Femur (tissue), 1 donor: ENCODE measurements around the gene ARHGAP20.

ENCODE experiments used
- DNase-seq: peaks from one replicate; pipeline ENCODE4 v3.0.0-alpha.2; 2017

The ARHGAP20 gene

DNA sequence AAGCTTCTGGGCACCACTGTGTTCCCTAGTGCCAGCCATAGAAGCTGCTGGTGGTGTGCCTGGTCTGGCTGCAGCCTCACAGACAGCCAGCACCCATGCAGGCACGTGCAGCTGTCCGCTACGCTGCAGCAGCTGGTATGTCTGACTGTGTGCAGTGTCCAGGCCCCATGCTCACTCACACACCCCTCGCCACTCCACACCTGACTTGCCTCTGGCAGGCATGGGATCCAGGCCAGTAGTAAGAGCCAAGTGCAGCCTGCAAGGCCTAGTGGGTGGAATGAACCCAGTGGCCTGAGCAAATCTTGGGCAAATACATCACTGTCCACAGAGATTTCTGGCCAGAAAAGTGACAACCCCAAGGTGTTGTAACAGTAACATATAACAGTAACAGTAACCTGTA lies 111.9 kb downstream of the ARHGAP20 start:
- no peak for DNase-seq

DNA sequence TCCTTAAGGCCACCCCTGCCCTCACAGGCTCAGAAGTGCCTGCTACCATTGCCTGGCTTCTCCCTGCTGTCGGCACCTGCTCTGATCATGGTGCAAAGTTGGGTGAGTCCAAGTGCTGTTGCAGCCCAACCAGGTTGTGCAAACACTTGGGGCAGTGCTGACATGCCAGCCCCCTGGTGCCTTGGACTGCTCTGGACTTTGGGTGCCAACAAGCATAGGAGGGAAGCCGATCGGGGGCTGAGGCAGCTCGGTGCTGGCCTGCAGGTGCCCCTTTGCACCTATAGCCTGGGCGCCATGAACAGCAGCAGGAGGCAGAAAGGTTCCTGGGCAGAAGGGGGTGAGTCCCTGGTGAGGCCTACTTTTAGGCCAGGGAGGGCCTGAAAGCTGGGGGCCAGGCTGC lies 113.0 kb downstream of the ARHGAP20 start:
- DNase-seq = no peak

DNA sequence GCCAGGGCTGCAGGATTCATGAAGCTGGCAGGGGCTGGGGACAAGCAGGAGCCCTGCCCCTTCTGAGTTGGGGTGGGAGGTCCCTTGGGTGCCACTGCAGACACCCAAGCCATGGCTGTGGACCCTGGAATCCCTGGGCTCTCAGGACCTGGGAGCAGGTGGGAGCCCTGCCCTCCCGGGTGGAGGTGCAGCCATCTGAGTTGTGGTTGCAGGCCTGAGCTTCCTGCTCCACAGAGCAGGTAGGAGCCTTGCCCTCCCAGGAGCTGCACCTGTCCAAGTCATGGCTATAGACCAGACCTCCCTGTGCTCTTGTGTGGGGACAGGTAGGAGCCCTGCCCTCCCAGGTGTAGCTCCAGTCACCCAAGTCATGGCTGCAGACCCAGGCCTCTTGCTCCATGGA lies 113.5 kb downstream of the ARHGAP20 start:
- DNase-seq = no peak

DNA sequence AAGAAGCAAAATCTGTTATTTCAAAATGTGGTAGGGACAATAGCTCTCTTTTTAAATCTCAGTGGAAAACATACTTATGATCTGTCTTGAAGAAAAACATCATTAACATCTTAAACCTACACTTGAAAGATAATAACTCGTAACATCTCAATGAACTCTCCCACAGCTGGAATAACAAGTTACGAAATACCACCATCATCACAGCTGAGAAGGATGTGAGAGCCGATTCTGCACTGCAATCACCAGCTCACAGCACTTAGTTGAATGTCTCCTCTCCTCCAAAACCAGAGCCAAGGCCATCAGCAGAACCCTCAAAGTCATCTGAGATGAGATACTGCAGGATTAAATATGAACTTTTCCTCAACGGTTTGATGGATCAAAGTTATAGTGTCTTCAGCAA lies 124.3 kb downstream of the ARHGAP20 start:
- no peak for DNase-seq

DNA sequence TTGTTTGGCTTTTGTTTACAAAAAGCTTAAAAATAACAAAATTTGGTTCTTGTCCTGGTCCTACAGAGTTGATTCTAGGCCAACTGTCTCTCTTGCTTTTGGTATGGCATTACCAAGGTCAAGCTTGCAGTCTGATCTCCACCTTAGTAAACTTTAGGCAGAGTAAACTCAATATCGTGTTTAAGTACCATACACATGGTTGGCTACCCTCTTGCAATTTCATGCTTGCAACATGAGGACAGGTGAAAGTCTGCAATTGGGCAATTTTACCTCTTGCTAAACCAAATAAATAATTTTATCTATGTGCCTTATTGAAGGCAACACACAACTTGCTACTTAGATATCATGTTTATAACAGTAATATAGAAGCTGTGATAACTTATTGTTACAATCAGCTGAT lies 125.1 kb downstream of the ARHGAP20 start:
- DNase-seq = no peak

DNA sequence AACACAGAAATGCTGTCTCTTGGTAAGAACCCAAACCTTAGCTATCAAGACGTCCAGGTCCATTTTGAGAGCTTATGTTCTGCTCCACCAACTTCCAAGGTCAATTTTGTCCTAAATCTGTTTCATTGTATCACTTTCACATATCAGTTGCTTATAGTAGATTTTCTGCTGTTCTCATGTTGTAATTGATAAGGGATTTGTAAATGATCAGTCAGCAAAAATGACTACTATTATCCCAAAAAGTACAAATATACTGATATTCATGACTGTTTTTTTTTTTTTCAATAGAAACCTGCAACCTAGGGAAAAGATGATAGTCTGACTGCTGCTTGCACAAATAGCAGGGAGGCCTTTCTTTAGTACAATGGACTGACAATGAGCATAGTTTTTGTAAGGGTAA lies 128.1 kb downstream of the ARHGAP20 start:
- no peak for DNase-seq

DNA sequence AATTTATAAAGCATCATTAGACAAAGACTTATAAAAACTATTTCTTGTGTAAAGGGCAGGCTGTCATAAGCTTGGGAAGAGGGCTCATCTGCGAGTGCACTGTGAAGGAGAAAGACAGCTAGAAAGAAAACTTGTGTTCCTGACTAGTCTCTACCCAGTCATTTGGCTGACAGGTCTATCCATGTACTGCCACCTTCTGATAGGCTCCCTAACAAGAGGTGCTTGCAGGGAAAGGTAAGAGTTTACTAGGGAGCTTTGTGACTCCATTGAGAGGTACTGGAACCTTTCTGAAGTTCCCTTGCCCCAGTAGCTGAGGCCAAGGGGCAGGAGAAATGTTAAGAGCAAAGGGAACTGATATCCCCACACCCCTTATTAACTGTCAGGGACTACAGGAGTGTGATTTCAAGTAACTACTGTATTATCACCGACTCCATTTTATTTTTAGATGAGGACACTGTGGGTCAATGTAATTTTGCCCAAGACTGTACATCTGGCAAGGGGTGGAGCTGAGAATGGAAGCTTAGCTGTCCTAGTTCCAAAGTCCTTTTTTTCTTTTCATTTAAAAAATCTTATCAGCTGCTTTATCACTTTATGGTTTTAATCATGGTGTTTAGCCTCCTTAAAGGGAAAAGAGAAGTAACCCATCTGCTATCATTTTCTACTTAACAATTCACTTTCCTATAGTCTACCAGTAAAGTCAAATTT lies 129.4 kb downstream of the ARHGAP20 start:
- DNase-seq = no peak

DNA sequence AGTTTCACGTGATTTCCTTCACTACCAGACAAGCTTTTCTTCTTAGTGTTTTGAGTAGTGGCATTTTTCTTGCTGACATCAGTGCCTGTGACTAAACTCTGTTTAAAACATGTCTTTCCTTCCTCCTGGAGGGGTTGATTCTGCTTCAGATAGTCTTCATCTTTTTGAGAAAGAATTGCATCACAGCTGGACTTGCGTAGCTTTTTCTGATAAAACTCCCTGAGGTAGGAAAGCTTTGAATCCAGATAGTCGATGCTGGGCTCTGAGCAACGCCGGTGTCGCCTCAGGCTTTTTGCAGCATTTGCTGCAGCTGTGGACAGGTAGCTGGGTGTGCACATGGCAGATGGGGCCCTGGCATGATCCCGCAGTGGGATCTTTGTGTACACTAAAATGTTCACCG lies 131.7 kb downstream of the ARHGAP20 start:
- no peak for DNase-seq

DNA sequence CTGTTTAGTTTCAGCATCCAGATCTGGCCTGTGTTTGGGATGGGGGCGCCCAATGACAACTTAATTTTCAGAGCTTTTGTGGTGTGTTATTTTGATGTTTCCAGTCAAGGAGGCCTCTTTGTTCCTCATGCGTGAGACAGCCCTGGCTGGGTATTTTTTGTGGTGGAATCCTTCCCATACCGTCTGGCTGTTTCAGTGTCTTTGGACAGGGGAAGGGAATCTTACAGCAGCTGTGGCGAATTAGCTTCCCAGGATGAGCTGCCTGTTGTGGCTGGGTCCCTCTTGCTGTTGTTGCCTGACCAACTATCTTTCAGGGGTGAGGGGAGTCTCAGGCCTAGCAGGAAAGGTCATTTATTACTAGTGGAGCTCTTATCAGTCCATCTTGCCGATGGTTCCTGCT lies 138.8 kb downstream of the ARHGAP20 start:
- peak; percentile 35 for DNase-seq

DNA sequence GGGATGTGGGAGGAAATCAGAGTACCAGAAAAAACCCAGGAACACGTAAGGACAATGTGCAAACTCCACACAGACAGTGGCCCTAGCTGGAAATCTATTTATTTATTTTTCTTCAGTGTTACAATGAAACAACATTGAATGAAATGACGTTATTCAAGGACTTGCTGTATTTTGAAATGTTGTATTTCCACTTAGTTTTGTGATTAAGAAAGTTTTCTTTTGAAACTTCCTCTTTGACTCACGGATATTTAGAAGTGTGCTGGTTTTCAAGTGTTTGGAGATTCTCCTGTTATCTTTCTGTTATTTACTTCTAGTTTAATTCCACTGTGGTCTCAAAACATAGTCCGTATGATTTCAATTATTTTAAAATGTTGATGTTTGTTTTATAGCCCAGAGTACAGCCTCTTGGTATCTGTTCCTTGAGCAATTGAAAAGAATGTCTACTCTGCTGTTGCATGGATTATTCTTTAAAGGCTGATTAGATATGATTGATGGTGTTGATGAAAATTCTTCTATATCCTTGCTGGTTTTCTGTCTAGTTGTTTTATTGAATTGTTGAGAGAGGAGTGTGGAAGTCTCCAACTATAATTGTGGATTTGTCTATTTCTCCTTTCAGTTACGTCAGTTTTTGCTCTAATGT lies 141.0 kb downstream of the ARHGAP20 start:
- no peak for DNase-seq

DNA sequence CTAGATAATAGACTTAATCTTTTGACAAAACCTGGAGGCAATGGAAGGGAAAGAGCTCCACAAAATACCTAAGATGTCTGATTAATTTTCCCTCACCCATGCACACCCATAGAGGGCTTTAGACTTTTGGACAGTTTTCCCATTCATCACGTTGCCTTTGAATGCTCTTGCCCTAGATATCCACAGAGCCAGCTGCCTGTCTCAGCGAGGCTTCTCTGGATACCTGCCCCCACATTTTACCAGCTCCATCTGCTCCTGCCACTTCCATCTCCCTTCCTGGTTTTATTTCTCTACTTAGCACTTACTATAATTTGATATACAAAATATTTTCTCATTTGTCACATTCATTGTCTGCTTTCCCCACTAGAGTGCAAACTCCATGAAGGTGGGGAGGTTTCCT lies 145.7 kb downstream of the ARHGAP20 start:
- no peak for DNase-seq

DNA sequence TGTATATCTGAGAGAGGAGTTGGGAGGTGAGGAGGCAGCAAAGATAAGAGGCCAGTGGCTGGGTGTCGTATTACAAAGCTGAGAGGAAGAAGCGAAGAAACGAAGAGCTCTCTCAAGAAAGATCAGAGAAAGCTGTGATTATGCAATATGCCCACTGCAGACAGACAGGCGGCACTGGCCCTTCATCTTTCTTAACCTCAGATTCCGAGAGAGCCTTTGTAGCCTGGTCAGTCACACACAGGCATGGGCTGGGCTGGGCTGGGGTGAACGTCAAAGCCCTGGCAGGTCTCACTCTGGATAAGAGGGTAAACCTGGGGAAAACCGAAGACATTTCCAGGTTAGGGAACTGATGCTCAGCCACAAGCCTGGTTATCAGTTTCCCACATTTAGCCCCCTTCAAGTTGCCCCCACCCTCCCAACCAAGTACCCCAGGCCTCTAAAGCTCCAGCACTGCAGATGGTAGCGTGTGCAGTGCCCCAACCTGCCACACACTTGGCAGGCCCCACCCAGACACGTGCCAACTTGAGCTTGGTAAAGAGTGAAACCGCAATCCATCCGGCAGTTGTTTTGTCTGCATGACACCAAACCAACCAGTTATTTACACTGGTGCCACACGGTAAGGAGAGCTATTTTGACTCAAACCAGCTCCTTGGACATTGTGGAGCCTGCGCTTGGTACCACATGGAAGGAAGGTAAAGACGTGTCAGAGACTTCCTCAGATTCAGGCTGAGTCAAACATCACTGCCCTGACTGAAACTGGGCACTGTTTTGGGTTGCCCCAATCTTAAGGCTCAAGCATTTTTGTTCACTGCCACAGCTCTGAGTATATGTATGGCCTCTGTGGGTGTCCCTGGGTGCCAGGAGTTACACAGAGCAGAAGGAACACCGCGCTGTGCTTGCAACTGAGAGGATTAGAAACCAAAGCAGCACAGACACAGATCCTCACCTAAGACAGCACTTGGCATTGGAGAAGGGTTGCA lies 146.6 kb downstream of the ARHGAP20 start:
- DNase-seq = no peak

DNA sequence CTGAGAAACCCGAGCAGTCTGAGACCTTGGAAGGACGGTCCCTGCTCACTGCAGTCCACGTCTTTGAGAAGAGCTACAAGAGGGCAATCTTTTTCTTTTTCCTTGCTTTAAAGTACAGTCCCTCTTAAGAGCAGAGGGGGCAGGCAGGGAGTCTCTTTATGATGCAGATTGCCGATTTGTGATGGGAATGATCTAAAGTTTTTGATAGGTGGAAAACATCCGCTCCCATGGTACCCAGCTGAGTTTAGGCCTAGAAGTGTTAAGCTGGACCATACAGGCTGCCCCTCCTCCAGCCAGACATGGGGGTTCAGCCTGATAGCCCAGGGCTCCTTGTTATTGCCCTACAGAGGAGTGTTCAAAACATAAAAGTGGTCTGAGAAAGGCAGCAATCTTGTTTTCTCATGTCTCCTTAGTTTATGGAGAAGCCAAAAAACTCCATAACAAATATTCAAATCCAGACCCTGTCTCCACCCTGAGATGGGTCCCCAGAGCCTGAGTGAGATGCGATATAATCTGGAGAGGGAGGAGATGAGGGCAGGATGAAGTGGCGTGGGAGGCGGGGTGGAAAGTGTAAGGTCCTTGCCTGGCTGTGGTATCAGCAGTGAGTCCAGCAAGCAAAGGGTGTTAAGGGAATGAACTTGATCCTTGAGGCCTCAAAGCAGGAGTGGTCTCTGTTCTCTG lies 147.4 kb downstream of the ARHGAP20 start:
- DNase-seq = no peak

DNA sequence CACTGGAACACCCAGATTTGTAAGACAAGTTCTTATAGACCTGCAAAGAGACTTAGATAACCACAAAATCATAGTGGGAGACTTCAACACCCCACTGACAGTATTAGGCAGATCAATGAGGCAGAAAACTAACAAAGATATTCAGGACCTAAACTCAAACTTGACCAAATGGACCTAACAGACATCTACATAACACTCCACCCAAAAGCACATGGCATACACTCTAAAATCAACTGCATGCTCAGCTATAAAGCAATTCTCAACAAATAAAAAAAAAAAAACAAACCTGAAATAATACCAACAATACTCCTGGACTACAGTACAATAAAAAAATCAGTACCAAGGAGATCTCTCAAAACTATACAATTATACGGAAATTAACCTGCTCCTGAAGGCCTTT lies 167.5 kb downstream of the ARHGAP20 start:
- no peak for DNase-seq

DNA sequence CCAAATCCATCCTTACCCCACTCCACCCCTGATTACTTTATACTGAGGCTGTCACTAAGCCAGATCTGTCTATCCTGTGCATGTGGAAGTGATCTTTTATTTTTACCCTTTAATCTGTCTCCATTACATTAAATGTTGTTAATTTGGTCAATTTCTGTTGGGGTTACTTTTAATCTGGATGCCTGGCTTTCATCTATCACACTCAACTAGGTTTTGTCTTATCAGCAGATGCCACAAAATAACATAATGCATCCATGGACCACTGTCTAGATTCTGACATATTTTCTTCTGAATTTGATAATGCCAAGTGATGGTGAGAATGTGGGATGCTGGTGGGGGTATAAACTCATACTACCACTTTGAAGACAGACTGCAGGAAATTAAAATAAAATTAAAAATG lies 174.1 kb downstream of the ARHGAP20 start:
- DNase-seq = no peak

DNA sequence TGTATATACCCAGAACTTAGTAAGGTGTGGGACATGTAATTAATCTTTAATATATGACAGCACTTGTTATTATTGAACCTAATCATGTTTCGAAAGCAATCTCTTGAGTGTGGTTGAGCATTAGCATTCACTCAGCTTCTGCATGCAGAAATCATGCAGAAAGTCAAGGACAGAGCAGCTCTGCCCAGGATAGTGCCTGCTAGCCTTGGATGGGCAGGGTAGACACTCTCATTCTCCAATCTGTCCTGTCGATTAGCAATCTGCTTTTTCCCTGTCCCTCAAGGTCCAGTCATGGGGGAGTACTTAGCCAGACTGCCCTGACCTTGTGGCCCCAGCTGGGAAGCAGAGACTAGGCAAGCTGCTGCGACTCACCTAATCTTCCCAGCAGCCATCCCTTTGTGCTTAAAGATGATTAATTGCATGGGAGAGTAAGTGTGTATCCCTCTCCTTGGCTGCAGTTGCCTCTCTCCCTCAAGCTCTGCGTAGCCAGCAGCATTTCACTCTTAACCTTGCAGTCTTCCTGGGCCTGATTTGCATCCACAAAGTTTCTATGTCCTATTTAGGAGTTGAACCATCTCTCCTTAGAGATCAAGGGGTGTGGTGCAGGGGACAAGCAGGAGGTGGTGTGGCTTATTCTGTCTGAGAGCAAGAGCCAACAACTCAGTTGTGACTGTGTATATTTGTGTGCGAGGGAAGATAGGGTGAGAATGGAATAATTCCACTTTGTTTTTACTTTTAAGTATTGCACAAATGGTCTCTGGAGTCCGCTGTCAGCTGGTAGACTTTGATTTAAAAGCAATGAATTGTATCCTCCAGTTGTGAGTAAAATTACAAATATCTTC lies 181.1 kb downstream of the ARHGAP20 start:
- no peak for DNase-seq

DNA sequence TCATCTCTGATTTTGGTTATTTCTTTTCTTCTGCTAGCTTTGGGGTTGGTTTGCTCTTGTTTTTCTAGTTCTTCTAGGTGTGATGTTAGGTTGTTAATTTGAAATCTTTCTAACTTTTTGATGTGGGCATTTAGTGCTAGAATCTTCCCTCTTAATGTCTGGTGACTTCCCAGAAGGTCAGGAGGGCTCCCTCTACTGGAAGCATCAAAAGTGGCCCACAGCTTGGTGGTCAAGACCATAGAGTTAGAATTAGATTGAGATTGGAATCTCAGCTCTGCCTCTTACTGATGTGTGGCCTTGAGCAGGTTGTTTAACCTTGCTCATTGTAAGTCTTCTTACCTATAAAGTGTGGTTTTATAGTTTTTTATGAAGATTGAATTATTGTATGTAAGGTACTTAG lies 183.2 kb downstream of the ARHGAP20 start:
- DNase-seq = no peak

DNA sequence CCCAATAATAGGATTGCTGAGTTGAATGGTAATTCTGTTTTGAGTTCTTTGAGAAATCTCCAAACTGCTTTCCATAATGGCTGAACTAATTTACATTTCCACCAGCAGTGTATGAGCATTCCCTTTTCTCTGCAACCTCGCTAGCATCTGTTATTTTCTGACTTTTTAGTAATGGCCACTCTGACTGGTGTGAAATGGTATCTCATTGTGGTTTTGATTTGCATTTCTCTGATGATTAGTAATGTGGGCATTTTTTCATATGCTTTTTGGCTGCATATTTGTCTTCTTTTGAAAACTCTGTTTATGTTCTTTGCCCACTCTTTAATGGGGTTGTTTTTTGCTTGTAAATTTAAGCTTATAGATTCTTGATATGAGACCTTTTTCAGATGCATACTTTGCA lies 185.1 kb downstream of the ARHGAP20 start:
- no peak for DNase-seq
